Esophagus muscularis mucosa (tissue), 4 donors: ENCODE data around the gene APOE.

Experiments
- EP300 ChIP-seq: sonication (generic); formaldehyde crosslinking; IDR thresholded peaks from one replicate; pipeline ENCODE4 v1.6.1; 2017; ENCODE audit warnings: antibody characterized with exemption
- POLR2A ChIP-seq: fragments of 450-650 bp; IDR thresholded peaks from one replicate; pipeline ENCODE4 v1.6.1; 2017; ENCODE audit warnings: antibody characterized with exemption, moderate library complexity, mild to moderate bottlenecking, low read depth
- TF ChIP-seq, protein P1 (sequence below), 3 experiments: fragments of 200-600 bp in 2 of 3; fragments of 450-650 bp in 1 of 3; sonication (generic) in 2 of 3; IDR thresholded peaks; one replicate each; pipeline ENCODE4 v1.5.1; 2017 to 2019; ENCODE audit warnings: antibody characterized with exemption in 3 of 3, mild to moderate bottlenecking in 2 of 3, moderate library complexity in 1 of 3

DNA sequence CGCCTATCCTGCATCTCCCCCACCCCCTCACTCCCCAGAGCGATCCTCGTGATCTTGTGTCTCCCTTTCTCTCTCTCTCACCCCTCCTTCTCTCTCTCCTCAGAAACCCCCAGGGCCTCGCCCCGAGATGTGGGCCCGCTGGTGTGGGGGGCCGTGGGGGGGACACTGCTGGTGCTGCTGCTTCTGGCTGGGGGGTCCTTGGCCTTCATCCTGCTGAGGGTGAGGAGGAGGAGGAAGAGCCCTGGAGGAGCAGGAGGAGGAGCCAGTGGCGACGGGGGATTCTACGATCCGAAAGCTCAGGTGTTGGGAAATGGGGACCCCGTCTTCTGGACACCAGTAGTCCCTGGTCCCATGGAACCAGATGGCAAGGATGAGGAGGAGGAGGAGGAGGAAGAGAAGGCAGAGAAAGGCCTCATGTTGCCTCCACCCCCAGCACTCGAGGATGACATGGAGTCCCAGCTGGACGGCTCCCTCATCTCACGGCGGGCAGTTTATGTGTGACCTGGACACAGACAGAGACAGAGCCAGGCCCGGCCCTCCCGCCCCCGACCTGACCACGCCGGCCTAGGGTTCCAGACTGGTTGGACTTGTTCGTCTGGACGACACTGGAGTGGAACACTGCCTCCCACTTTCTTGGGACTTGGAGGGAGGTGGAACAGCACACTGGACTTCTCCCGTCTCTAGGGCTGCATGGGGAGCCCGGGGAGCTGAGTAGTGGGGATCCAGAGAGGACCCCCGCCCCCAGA lies 27.3 kb upstream of the APOE start:
- TF ChIP-seq POLR2A, result no peak
- TF ChIP-seq, protein P1, sequence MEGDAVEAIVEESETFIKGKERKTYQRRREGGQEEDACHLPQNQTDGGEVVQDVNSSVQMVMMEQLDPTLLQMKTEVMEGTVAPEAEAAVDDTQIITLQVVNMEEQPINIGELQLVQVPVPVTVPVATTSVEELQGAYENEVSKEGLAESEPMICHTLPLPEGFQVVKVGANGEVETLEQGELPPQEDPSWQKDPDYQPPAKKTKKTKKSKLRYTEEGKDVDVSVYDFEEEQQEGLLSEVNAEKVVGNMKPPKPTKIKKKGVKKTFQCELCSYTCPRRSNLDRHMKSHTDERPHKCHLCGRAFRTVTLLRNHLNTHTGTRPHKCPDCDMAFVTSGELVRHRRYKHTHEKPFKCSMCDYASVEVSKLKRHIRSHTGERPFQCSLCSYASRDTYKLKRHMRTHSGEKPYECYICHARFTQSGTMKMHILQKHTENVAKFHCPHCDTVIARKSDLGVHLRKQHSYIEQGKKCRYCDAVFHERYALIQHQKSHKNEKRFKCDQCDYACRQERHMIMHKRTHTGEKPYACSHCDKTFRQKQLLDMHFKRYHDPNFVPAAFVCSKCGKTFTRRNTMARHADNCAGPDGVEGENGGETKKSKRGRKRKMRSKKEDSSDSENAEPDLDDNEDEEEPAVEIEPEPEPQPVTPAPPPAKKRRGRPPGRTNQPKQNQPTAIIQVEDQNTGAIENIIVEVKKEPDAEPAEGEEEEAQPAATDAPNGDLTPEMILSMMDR (IDR thresholded peaks at IDR 0.05), result no peak
- no peak for TF ChIP-seq EP300
